HepG2 (cell line): Measurements from ENCODE around the gene TSHB. TPM values are rescaled to one million over a fixed set of nuclear protein-coding genes. Genes with fewer than 3 reads are reported as not detected.

Experiments
- DR1 ChIP-seq: sonication (generic); formaldehyde crosslinking; IDR thresholded peaks from 2 replicates; pipeline ENCODE4 v1.8.0; 2021; ENCODE audit warnings: mild to moderate bottlenecking, missing genetic modification reagents, inconsistent platforms
- HNRNPUL1 ChIP-seq: fragments of 200-400 bp; formaldehyde crosslinking; IDR thresholded peaks from 2 replicates; pipeline ENCODE4 v1.6.1; 2017; ENCODE audit warnings: low read depth, mild to moderate bottlenecking, low read length, moderate library complexity
- THAP7 ChIP-seq: sonication (generic); formaldehyde crosslinking; IDR thresholded peaks from 2 replicates; pipeline ENCODE4 v1.8.1; 2023; ENCODE audit warnings: mild to moderate bottlenecking, missing genetic modification reagents
- ZBTB40 ChIP-seq, 2 experiments: fragments of 450-650 bp in 1 of 2; sonication (generic) in 1 of 2; formaldehyde crosslinking in 1 of 2; IDR thresholded peaks; 2 replicates each; pipeline versions ENCODE4 v1.6.1 to v1.8.0; 2016 to 2022; ENCODE audit warnings: antibody characterized with exemption in 1 of 2, mild to moderate bottlenecking in 1 of 2, missing genetic modification reagents in 1 of 2
- ZNF687 ChIP-seq: sonication (generic); formaldehyde crosslinking; IDR thresholded peaks from 2 replicates; pipeline ENCODE4 v1.5.1; 2020; ENCODE audit warnings: mild to moderate bottlenecking, missing genetic modification reagents, moderate library complexity
- ZNF713 ChIP-seq: sonication (generic); formaldehyde crosslinking; IDR thresholded peaks from 2 replicates; pipeline ENCODE4 v1.4.0; 2020; ENCODE audit warnings: mild to moderate bottlenecking, missing genetic modification reagents
- polyA plus RNA-seq, 8 experiments: library from polyadenylated mRNA; depleted of rRNA in 3 of 8; stranded (reverse) in 7 of 8; unstranded in 1 of 8; fragments of >200 nt; fragmentation: Illumina TruSeq in 4 of 8; extraction: Trizol in 4 of 8; gene quantifications; 2 replicates each; pipeline versions ENCODE4 v1.2.1 to v1.2.3, GENCODE V29; 2011 to 2016; ENCODE audit warnings: low read depth in 4 of 8, missing spikeins in 1 of 8, mixed read lengths in 1 of 8; ENCODE audit not compliant: insufficient read depth in 1 of 8
- total RNA-seq, 5 experiments: library from RNA; depleted of rRNA; stranded (reverse); fragments of >200 nt; fragmentation: Illumina TruSeq; extraction: Trizol; gene quantifications; 2 replicates each; pipeline ENCODE4 v1.2.3, GENCODE V29; 2016; ENCODE audit warnings: low read depth in 1 of 5

TSHB gene
- total and polyA plus RNA-seq, 2 of the 13 experiments (the other 11 are each of a cell fraction or from before 2014, with no cell fraction given) = not detected

GRCh38 chr1:115051850-115052249, 22.2 kb downstream of the TSHB start (continued):
- TF ChIP-seq ZBTB40 (IDR thresholded peaks at IDR 0.05) = no peak
- TF ChIP-seq ZBTB40 (CRISPR knock-in tag; IDR thresholded peaks at IDR 0.05) = no peak
- no peak for TF ChIP-seq DR1 (CRISPR knock-in tag)
- TF ChIP-seq ZNF713 (CRISPR knock-in tag) = no peak
- no peak for TF ChIP-seq THAP7 (CRISPR knock-in tag)
- no peak for TF ChIP-seq HNRNPUL1
- no peak for TF ChIP-seq ZNF687
